Measurements from ENCODE around the gene VAMP8.

DNA sequence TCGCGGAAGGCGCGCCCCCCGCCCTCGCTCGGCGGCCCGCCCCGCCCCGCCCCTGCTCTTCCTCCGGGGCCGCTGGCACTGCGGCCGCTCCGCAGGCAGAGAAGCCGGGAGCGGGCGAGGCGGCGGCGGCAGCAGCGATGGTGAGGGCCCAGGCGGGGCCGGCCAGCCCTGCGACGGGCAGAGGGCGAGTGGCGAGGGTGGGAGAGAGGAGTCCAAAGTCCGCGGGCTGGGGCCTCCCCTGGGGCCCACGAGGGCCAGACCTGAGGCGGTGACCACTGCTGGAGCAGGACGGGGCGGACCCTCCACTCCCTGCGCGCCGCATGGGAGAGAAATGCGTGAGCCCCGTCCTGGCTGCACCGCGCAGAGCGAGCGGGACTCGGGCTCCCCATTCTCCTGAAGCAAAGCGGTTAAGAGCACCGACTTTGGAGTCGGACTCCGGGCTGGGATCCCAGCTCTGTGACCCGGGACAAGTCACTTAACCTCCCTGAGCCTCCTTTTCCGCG, 7.0 kb downstream of the VAMP8 start, which contains the start of gene VAMP5:
- TF ChIP-seq, protein P1, sequence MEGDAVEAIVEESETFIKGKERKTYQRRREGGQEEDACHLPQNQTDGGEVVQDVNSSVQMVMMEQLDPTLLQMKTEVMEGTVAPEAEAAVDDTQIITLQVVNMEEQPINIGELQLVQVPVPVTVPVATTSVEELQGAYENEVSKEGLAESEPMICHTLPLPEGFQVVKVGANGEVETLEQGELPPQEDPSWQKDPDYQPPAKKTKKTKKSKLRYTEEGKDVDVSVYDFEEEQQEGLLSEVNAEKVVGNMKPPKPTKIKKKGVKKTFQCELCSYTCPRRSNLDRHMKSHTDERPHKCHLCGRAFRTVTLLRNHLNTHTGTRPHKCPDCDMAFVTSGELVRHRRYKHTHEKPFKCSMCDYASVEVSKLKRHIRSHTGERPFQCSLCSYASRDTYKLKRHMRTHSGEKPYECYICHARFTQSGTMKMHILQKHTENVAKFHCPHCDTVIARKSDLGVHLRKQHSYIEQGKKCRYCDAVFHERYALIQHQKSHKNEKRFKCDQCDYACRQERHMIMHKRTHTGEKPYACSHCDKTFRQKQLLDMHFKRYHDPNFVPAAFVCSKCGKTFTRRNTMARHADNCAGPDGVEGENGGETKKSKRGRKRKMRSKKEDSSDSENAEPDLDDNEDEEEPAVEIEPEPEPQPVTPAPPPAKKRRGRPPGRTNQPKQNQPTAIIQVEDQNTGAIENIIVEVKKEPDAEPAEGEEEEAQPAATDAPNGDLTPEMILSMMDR (IDR thresholded peaks at IDR 0.05; ENCODE audit: low read depth, low read length, missing input control), result no peak
- TF ChIP-seq SP1 (IDR thresholded peaks at IDR 0.05) (no peak), HNF4G (IDR thresholded peaks at IDR 0.05) (no peak), RAD21 (IDR thresholded peaks at IDR 0.05) (no peak), TAF1 (conservative IDR thresholded peaks at IDR 0.05) (no peak), EGR1 (IDR thresholded peaks at IDR 0.05; ENCODE audit: low read depth in 2 of 2) (no peak)
- TF ChIP-seq, protein P2, sequence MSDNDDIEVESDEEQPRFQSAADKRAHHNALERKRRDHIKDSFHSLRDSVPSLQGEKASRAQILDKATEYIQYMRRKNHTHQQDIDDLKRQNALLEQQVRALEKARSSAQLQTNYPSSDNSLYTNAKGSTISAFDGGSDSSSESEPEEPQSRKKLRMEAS (IDR thresholded peaks at IDR 0.05), result no peak
- TF ChIP-seq, protein P3, sequence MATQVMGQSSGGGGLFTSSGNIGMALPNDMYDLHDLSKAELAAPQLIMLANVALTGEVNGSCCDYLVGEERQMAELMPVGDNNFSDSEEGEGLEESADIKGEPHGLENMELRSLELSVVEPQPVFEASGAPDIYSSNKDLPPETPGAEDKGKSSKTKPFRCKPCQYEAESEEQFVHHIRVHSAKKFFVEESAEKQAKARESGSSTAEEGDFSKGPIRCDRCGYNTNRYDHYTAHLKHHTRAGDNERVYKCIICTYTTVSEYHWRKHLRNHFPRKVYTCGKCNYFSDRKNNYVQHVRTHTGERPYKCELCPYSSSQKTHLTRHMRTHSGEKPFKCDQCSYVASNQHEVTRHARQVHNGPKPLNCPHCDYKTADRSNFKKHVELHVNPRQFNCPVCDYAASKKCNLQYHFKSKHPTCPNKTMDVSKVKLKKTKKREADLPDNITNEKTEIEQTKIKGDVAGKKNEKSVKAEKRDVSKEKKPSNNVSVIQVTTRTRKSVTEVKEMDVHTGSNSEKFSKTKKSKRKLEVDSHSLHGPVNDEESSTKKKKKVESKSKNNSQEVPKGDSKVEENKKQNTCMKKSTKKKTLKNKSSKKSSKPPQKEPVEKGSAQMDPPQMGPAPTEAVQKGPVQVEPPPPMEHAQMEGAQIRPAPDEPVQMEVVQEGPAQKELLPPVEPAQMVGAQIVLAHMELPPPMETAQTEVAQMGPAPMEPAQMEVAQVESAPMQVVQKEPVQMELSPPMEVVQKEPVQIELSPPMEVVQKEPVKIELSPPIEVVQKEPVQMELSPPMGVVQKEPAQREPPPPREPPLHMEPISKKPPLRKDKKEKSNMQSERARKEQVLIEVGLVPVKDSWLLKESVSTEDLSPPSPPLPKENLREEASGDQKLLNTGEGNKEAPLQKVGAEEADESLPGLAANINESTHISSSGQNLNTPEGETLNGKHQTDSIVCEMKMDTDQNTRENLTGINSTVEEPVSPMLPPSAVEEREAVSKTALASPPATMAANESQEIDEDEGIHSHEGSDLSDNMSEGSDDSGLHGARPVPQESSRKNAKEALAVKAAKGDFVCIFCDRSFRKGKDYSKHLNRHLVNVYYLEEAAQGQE (IDR thresholded peaks at IDR 0.05), result no peak
